NCI-H69 (cell line): ENCODE results near the gene FBXW9.
"Not testable (repeated sequence)": the region's sequence is repeated elsewhere in the genome, so short reads cannot be mapped to it uniquely, and the experiment has no call there.

Experiments used
- DNase-seq: peaks from one replicate; lab custom pipeline; 2025; lab: John Stamatoyannopoulos, UW

Gene FBXW9

GRCh38 chr19:12696366-12697335, at the start of gene FBXW9:
TSS of gene FBXW9 (minus strand) at chr19:12696631. CDS start at chr19:12696581, 50 bp downstream.
- peak; percentile 97 for DNase-seq

DNA sequence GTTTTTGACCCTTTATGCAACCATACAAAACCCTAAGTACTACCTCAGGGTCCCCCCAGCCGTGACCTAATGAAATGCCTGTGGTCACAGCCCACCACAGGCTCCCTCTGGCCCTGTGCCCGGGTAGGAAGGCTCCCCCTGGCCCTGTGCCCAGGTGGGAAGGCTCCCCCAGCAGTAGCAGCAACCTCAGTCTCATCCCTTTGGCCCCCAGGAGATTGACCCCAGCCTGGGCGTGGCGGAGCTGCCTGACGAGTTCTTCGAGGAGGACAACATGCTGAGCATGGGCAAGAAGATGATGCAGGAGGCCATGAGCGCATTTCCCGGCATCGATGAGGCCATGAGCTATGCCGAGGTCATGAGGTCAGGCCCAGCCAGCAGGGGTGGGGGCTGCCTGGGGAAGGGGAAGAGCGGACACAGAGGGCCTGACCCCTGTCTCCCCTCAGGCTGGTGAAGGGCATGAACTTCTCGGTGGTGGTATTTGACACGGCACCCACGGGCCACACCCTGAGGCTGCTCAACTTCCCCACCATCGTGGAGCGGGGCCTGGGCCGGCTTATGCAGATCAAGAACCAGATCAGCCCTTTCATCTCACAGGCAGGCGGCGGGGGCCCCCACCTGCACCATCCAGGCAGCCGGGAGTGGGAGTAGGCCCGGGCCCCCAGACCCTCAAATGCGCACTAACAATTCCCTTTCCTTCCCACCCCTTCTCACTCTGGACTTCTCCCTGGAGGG, 48.9 kb upstream of the FBXW9 start:
- no peak for DNase-seq

DNA sequence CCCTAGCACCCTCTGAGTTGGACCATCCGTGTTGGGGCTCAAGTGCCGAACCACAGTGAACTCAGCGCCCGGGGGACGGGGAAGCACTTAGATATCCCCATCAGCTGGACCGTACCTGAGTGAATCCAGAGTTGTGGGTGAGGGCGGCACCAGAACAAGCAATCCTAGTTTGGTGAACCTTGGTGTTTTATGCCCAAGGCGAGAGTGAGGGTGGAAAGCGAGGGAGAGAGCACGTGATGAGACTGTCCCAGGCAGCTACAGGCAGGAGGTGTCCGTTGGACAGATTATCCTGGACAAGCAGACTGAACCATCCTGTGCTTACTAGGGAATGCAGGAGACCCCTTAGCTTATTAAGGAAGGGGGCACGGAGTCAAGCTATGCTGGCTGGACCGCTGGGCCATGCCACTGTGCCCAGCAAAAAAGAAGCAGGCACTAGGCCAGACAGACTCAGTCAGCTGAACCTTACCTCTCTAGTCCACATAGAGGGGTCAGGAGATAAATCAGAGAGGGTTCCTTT, 41.5 kb upstream of the FBXW9 start:
- DNase-seq = no peak

DNA sequence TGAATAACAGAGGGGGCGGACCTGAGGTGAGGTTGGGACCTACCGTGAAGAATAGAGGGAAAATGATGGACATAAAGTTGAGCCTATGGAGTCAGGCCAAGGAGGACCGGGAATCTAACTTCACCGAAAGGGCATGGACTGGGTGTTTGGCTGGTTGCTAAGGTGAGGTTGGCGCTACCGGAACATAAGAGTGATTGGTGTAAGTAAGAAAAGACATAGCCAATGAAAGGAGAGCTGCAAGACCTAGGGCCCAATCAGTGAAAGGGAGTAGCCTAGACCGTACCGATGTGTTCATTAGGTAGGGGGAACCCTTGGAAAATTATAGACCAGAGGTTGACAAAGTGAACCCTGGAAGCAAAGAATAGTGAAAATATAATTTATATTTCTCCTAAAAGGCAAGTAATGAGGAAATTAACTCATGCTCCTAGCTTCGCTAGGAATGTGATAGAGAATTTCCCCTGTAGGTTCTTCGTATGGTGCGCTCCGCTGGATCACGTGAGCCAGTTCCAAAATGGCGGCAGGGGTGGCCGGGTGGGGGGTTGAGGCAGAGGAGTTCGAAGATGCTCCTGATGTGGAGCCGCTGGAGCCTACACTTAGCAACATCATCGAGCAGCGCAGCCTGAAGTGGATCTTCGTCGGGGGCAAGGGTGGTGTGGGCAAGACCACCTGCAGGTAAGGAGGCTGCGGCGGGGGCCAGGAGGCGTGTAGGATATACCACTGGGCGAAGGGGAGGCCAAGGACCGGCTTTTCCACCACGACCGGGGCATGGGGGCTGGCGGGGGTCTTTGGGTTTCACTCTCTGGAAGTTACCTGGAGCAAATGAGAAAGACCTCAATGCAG, 40.8 kb upstream of the FBXW9 start, which contains the start of gene GET3:
TSS of gene GET3 (plus strand) at position 503 of the 840 bp plus-strand sequence. CDS start at position 512, 9 bp downstream.
- peak; percentile 100 for DNase-seq

- DNase-seq = peak; percentile 61
Observed at GRCh38 chr19:12733369-12734214, 37.2 kb upstream of the FBXW9 start.

DNA sequence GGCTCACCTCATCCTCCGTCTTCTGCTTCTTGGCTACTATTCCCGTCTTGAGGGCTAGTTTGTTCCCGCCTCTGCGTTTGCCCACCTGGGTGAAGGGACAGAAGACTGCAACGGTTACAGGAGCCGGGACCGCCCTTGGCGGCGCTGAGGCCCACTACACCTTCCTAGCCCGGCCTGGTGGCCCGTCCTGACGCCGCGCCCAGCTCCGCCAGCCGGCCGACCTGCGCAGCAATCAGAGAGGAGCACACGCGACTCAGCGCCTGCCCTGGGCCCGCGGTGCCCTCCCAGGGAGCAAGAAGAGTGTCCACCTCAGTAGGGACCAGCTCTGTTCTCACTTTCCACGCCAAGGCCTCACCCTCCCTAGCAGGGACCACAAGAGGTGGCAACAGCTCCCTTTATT, 34.9 kb upstream of the FBXW9 start:
- no peak for DNase-seq

GRCh38 chr19:12730064-12730463, 33.6 kb upstream of the FBXW9 start:
- no peak for DNase-seq

DNA sequence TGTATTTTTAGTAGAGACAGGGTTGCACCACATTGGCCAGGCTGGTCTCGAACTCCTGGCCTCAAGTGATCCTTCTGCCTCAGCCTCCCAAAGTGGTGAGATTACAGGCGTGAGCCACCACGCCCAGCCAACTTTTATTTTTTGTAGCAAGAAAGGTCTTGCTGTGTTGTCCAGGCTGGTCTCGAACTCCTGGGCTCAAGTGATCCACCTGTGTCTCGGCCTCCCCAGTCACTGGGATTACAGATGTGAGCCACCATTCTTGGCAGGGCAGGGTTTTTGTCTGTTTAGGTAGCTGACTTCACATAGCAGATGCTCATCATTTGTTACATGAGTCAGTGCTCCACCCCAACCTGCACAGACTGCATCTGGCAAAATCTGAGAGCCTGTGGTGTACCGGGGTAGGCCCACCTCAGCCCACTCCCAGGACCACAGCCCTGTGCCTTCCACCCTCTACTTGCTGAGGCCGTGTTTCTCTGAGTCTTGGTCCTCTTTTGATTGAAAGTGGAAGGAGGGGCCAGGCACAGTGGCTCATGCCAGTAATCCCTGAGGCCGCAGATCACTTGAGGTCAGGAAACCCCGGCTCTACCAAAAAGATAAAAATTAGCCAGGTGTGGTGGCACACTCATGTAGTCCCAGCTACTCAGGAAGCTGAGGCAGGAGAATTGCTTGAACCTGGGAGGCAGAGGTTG, 31.5 kb upstream of the FBXW9 start:
- no peak for DNase-seq

DNA sequence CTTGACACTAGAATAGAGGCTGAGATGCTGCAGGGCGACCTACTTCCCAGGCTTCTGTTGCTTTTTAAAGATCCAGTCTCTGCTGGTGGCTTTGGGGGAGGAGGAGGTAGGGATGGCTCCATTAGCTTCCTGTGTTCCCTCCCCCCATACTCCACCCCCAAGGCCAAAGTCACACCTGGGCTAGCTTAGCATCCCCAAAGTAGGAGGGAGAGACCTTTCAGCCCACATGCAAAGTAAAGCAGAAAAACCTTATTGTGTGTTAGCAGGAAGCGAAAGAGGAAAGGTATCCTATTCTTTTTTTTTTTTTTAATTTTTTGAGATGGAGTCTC, 30.5 kb upstream of the FBXW9 start:
- no peak for DNase-seq

DNA sequence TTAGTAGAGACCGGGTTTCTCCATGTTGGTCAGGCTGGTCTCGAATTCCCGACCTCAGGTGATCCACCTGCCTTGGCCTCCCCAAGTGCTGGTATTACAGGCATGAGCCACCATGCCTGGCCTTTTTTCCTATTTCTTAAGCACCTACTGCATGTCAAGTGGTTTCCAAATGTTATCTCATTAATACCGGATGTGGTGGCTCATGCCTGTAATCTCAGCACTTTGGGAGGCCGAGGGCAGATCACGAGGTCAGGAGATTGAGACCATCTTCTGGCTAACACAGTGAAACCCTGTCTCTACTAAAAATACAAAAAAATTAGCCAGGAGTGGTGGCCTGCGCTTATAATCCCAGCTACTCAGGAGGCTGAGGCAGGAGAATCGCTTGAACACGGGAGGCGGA, 29.2 kb upstream of the FBXW9 start:
- not testable (repeated sequence) for DNase-seq

- peak; percentile 93 for DNase-seq
Observed at GRCh38 chr19:12723641-12724426, 27.4 kb upstream of the FBXW9 start, which contains the start of gene TNPO2. TSS of gene TNPO2 (minus strand) at chr19:12723932. CDS start at chr19:12720977, 2,955 bp downstream.

DNA sequence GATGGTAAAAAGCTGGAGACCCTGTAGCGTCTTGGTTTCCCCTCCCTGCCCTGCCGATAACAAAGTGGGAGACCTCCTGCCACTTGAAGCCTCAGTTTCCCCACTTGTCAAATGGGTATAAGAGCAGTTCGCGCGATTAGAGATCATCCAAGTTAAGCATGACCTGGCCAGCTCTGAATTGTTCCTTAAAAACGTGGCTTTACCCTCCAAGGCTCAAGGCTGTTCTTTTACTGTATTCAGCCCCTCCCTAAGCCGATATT, 26.9 kb upstream of the FBXW9 start:
- DNase-seq = peak; percentile 59

- peak; percentile 100 for DNase-seq
Observed at GRCh38 chr19:12722566-12723380, 26.3 kb upstream of the FBXW9 start.

DNA sequence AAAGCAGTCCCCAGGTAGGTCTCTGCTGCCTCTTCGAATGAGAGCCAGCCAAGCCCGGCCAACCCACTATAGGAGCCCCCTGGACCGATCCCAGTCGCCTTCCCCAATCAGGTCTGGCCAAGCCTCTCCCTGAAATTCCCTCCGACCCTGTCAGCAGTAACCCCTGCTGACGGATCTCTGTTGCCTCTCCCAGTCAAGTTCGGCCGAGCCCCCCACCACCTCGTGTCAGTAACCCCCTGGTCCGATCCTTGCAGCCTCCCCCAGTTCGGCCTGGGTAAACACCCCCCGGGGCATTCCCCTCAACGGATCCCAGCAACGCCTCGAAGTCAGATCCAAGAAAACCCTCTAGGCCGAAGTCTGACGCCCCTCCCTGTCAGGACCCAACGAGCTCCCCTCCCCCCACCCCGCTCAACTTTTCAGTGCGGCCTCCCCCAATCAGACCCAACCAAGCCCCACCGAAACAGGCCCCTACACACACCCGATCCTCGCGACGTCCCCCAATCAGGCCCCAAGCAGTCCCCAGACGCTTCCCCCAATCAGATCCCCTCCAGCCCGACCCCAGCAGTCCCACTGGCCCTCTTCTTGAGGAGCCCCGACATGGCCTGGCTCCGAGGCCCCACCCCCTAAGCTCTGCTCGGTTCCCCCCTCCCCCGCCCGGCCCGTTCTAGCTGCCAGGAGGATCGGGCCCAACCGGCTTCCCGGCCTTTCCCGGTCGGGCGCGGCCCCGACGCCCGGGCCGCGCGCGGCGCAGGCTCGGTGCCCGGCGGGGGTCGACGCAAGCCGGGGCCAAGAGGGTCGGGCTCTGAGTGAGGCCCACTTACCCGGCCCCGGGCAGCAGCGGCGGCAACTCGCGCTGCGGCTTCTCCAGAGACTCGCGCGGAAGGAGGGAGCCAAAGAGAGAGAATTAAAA, 25.5 kb upstream of the FBXW9 start:
- DNase-seq = peak; percentile 77

DNA sequence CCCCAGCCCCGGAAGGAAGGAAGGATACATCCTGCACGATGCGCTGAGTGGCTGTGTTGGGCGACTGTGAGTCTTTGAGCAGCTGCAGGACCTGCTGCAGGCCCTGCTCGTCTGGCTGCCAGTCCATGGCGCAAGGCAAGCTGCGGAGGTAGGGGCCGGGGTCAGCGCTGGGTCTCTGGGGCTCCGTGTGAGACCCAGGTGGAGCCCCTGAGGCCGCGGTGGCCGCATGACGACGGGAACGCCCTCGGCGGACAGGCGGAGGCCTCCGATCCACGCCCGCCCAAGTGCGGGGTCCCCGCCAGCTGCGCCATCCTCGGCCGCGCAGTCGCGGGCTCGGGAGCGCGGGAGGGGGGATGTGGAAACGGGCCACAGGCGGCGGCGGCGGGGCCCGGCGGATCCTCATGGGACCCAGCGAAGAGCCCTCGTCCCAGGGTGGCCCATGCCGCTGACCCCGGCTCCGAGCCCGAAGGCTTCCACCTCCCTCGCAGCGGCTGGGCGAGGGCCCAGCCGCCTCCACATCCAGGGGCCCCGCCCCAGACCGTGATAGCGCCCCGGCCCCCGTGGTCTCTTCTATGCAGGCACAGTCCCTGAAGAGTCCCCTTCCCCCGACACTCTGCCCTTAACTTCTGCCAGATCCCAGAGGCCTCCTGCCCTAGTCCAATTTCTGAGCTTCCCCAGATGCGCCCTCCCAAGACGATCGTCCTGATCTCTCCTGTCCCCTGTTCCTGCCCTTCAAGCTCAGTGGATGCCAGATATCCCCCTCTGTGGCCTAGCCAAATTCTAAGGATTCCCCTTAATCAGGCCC, 24.6 kb upstream of the FBXW9 start:
- DNase-seq = no peak

GRCh38 chr19:12720296-12720695, 23.9 kb upstream of the FBXW9 start:
- no peak for DNase-seq

- DNase-seq = no peak
Observed at GRCh38 chr19:12715929-12716328, 19.5 kb upstream of the FBXW9 start.
